A673 (cell line): ENCODE measurements around the gene REXO1. TPM values are rescaled to one million over a fixed set of nuclear protein-coding genes. Genes with fewer than 3 reads are reported as not detected.
A peak's percentile ranks its signal among the peaks of the same experiment; 100 is the strongest.

Experiments used
- BruUV-seq: library from RNA; stranded (reverse); fragments of 400-500 nt; replicated peaks from 2 replicates; lab custom pipeline; 2021; lab: Mats Ljungman, UMichigan
- CTCF ChIA-PET: fragments of 300-600 bp; sonication (Branson Sonifier 250); formaldehyde crosslinking; loops from one replicate; lab custom pipeline; 2022; ENCODE audit warnings: antibody characterized with exemption; lab: Charles Lee
- POLR2A ChIA-PET: fragments of 300-600 bp; sonication (Branson Sonifier 250); formaldehyde crosslinking; loops from one replicate; lab custom pipeline; 2022; ENCODE audit warnings: antibody characterized with exemption; ENCODE audit not compliant: low non-redundant PET; lab: Charles Lee
- DNase-seq: peaks from one replicate; pipeline ENCODE4 v3.0.0-alpha.2; 2015; ENCODE audit warnings: low spot score
- H3K27ac ChIP-seq: fragments of 200-600 bp; sonication (generic); 2 replicates; pipeline ENCODE4 v1.5.1; 2016; ENCODE audit warnings: mixed run types, low read depth, mild to moderate bottlenecking, mixed read lengths, antibody characterized with exemption, low read length; ENCODE audit not compliant: poor library complexity, severe bottlenecking
- H3K27me3 ChIP-seq: fragments of 200-600 bp; sonication (generic); replicated peaks from 2 replicates; pipeline ENCODE4 v1.6.1; 2017; ENCODE audit warnings: mixed run types, low read depth, mild to moderate bottlenecking, mixed read lengths, antibody characterized with exemption, low read length; ENCODE audit not compliant: insufficient read depth, poor library complexity
- H3K36me3 ChIP-seq: fragments of 200-600 bp; sonication (generic); 2 replicates; pipeline ENCODE4 v1.6.1; 2016; ENCODE audit warnings: mixed run types, mild to moderate bottlenecking, mixed read lengths, antibody characterized with exemption, low read length; ENCODE audit not compliant: insufficient read depth, poor library complexity, severe bottlenecking
- H3K4me1 ChIP-seq: fragments of 200-600 bp; sonication (generic); 2 replicates; pipeline ENCODE4 v1.6.1; 2017; ENCODE audit warnings: mixed run types, mild to moderate bottlenecking, mixed read lengths, antibody characterized with exemption, low read length; ENCODE audit not compliant: insufficient read depth, poor library complexity, severe bottlenecking
- H3K4me3 ChIP-seq: fragments of 200-600 bp; sonication (generic); 2 replicates; pipeline ENCODE4 v1.5.1; 2016; ENCODE audit warnings: low read depth, mixed run types, mild to moderate bottlenecking, mixed read lengths, low read length; ENCODE audit not compliant: poor library complexity, severe bottlenecking
- H3K9me3 ChIP-seq: fragments of 200-600 bp; sonication (generic); 2 replicates; pipeline ENCODE4 v1.6.1; 2016; ENCODE audit warnings: mixed run types, low read depth, mild to moderate bottlenecking, mixed read lengths, antibody characterized with exemption, low read length; ENCODE audit not compliant: poor library complexity, severe bottlenecking
- CTCF ChIP-seq: fragments of 300-800, 200-600 bp; sonication (generic); conservative IDR thresholded peaks from 2 replicates; pipeline ENCODE4 v1.5.1; 2017; ENCODE audit warnings: low read depth, mild to moderate bottlenecking, antibody characterized with exemption, low read length, moderate library complexity, mixed read lengths
- EZH2 ChIP-seq: fragments of 200-600 bp; sonication (generic); IDR thresholded peaks from 2 replicates; pipeline ENCODE4 v1.6.1; 2017; ENCODE audit warnings: borderline replicate concordance, low read depth, mild to moderate bottlenecking, mixed read lengths, antibody characterized with exemption, low read length; ENCODE audit not compliant: poor library complexity, severe bottlenecking
- intact Hi-C: fragments of 100-400 bp; cut with micrococcal nuclease; formaldehyde crosslinking; loops from one replicate; pipeline ENCODE4 v1.10.0; 2022; ENCODE audit not compliant: unreplicated experiment
- total RNA-seq: library from RNA; stranded (reverse); gene quantifications from 2 replicates; pipeline ENCODE4 v1.2.3, GENCODE V29; 2021

The REXO1 gene
- total RNA-seq, 1 experiment from 2014 or later, result 53.0 TPM

- Histone ChIP-seq H3K36me3 (peaks cover 8% of the 10 kb centered on the region), H3K27ac (peak overlapping the region; percentile 93), H3K27me3 (no peaks in the 10 kb centered on the region), H3K4me1 (peaks cover 24% of the 10 kb centered on the region), H3K4me3 (peak overlapping the region; percentile 87), H3K9me3 (no peaks in the 10 kb centered on the region)
- ChIA-PET POLR2A (no interaction called here), CTCF (interaction anchor here (0.7 kb wide), 1 partner anchor 10 kb away, joined by 3 read pairs; no protein-coding TSS in a partner anchor)
- intact Hi-C loops, result no loop called here
- TF ChIP-seq CTCF, result no peak
- no peak for TF ChIP-seq EZH2
- DNase-seq, result no peak
- no TSS peak for BruUV-seq
Observed at GRCh38 chr19:1874554-1875185, 26.4 kb upstream of the REXO1 start.

- Histone ChIP-seq H3K4me1 (peaks cover 24% of the 10 kb centered on the region), H3K27me3 (no peaks in the 10 kb centered on the region), H3K27ac (peak overlapping the region; percentile 93), H3K36me3 (peaks cover 8% of the 10 kb centered on the region), H3K9me3 (no peaks in the 10 kb centered on the region), H3K4me3 (peak overlapping the region; percentile 87)
- ChIA-PET POLR2A (no interaction called here), CTCF (no interaction called here)
- no TSS peak for BruUV-seq
- TF ChIP-seq CTCF (no peak), EZH2 (no peak)
- intact Hi-C loops, result no loop called here
- DNase-seq, result no peak
Observed at GRCh38 chr19:1873524-1874473, 25.5 kb upstream of the REXO1 start.

- intact Hi-C loops, result no loop called here
- no TSS peak for BruUV-seq
- Histone ChIP-seq H3K4me1 (peaks cover 24% of the 10 kb centered on the region), H3K4me3 (no peak overlapping the region), H3K27me3 (no peaks in the 10 kb centered on the region), H3K9me3 (no peaks in the 10 kb centered on the region), H3K27ac (peak overlapping the region; percentile 48), H3K36me3 (peaks cover 8% of the 10 kb centered on the region)
- ChIA-PET POLR2A (no interaction called here), CTCF (no interaction called here)
- no peak for DNase-seq
- TF ChIP-seq CTCF (no peak), EZH2 (no peak)
Observed at GRCh38 chr19:1872807-1873523, 24.7 kb upstream of the REXO1 start.
